NCI-H2029 (cell line): Measurements from ENCODE around the gene PLCB3.
A peak's percentile ranks its signal among the peaks of the same experiment; 100 is the strongest.

Source experiments
- DNase-seq: peaks from one replicate; lab custom pipeline; 2025; lab: John Stamatoyannopoulos, UW

PLCB3 gene

GRCh38 chr11:64266339-64266738, 15.0 kb downstream of the PLCB3 start:
- DNase-seq = no peak

- DNase-seq = no peak
Observed at GRCh38 chr11:64267207-64267945, 16.0 kb downstream of the PLCB3 start.

GRCh38 chr11:64268025-64268892, 16.9 kb downstream of the PLCB3 start:
- peak; percentile 65 for DNase-seq

GRCh38 chr11:64268893-64269539, 17.7 kb downstream of the PLCB3 start:
- DNase-seq = no peak

- peak; percentile 100 for DNase-seq
Observed at GRCh38 chr11:64269540-64270220, 18.4 kb downstream of the PLCB3 start.

- no peak for DNase-seq
Observed at GRCh38 chr11:64275031-64275800, 23.9 kb downstream of the PLCB3 start.

GRCh38 chr11:64275841-64276240, 24.5 kb downstream of the PLCB3 start:
- DNase-seq = no peak

- DNase-seq = no peak
Observed at GRCh38 chr11:64276653-64277431, 25.5 kb downstream of the PLCB3 start.

- no peak for DNase-seq
Observed at GRCh38 chr11:64278576-64279190, 27.4 kb downstream of the PLCB3 start.

- no peak for DNase-seq
Observed at GRCh38 chr11:64281957-64282770, 30.8 kb downstream of the PLCB3 start.

GRCh38 chr11:64283092-64283491, 31.8 kb downstream of the PLCB3 start:
- no peak for DNase-seq

- peak; percentile 90 for DNase-seq
Observed at GRCh38 chr11:64284048-64284961, 33.0 kb downstream of the PLCB3 start, which contains the start of gene BAD. Gene BAD (minus strand): TSS chr11:64284665. CDS start chr11:64284368, 297 bp downstream.

- DNase-seq = peak; percentile 74
Observed at GRCh38 chr11:64284962-64285884, 33.9 kb downstream of the PLCB3 start, which contains the start of gene GPR137. Gene GPR137 (plus strand): TSS chr11:64285848. CDS start chr11:64286525, 677 bp downstream.

- DNase-seq = peak; percentile 54
Observed at GRCh38 chr11:64285885-64286800, 34.8 kb downstream of the PLCB3 start.

- no peak for DNase-seq
Observed at GRCh38 chr11:64286801-64287159, 35.5 kb downstream of the PLCB3 start.
